GM06990 (cell line): ENCODE data around the gene PWP2.

Experiments used
- DNase-seq: peaks from one replicate; pipeline ENCODE4 v3.0.0-alpha.2; 2011; ENCODE audit not compliant: insufficient read length; ENCODE audit errors: extremely low read depth
- H3K27me3 ChIP-seq: replicated peaks from 2 replicates; pipeline ENCODE4 v1.6.0; 2011; ENCODE audit warnings: low read length; ENCODE audit not compliant: control insufficient read depth, insufficient read depth
- H3K36me3 ChIP-seq: 2 replicates; pipeline ENCODE4 v1.5.1; 2011; ENCODE audit warnings: low read length; ENCODE audit not compliant: control insufficient read depth, insufficient read depth
- H3K4me3 ChIP-seq: replicated peaks from 2 replicates; pipeline ENCODE4 v1.5.1; 2011; ENCODE audit warnings: low read depth, mild to moderate bottlenecking, control low read depth, low read length
- TF ChIP-seq, protein P1 (sequence below): IDR thresholded peaks from 2 replicates; pipeline ENCODE4 v1.5.1; 2011; ENCODE audit warnings: low read length, control low read depth, mild to moderate bottlenecking, inconsistent platforms; ENCODE audit not compliant: insufficient read depth, poor library complexity, severe bottlenecking

Gene PWP2

DNA sequence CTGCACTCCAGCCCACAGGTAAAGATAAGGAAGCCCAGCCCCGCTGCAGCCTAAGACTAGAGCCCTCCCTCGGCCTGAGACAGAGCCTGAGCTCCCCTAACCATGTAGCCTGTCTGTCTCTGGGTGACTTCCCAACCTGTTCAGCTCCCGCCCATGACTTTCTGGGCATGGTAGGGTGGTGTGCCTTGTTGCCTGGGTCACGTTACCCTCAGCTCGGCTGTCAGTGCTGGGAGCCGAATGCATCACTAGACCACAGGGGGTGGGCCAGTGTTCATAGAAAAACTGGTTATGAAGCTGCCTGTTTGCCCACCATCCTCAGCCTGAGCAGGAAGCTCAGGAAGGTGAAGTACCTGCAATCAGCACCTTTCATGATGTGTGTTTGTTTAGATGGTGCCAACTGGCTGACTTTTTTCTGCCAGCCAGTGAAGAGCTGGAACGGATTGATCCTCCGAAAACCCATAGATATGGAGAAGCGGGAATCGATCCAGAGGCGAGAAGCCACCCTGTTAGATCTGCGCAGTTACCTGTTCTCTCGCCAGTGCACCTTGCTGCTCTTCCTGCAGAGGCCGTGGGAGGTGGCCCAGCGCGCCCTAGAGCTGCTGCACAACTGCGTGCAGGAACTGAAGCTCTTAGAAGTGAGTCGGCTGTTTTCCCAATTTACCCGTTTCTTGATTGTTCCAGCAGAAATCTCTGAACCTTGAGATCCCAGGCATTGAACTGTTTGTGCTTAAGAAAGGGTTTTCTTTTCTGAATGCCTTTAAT, 43.9 kb upstream of the PWP2 start:
- H3K4me3 ChIP-seq = no peak overlapping the region
- TF ChIP-seq, protein P1, sequence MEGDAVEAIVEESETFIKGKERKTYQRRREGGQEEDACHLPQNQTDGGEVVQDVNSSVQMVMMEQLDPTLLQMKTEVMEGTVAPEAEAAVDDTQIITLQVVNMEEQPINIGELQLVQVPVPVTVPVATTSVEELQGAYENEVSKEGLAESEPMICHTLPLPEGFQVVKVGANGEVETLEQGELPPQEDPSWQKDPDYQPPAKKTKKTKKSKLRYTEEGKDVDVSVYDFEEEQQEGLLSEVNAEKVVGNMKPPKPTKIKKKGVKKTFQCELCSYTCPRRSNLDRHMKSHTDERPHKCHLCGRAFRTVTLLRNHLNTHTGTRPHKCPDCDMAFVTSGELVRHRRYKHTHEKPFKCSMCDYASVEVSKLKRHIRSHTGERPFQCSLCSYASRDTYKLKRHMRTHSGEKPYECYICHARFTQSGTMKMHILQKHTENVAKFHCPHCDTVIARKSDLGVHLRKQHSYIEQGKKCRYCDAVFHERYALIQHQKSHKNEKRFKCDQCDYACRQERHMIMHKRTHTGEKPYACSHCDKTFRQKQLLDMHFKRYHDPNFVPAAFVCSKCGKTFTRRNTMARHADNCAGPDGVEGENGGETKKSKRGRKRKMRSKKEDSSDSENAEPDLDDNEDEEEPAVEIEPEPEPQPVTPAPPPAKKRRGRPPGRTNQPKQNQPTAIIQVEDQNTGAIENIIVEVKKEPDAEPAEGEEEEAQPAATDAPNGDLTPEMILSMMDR = no peak
- no peak for DNase-seq
- H3K27me3 ChIP-seq = no peaks in the 10 kb centered on the region
- peaks cover 29% of the 10 kb centered on the region for H3K36me3 ChIP-seq

DNA sequence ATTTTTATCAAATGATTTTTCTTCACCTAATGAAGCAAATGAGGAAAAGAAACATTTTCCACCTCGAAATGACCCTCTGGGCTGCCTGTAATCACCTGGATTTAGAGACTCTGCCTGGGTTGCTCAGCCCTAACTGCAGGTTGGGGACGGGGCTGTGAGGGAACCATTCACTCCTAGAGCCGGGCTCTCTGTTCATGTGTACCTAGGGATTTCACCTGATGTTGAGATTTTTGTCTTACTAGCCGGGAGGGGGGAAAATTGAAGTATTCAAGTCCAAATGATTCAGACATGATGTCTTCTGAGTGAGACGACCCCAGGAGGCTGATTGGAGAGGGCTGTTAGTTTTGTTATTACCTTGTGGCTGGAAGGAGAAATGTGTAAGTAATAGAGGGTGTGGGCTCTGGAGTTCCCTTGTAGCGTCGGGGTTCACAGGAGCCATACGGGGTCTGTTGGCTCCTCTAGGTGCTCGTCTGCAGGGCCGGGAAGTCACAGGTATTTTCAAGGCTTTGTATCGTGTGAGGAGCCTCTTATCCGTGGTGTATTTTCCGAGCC, 42.3 kb upstream of the PWP2 start:
- Histone ChIP-seq H3K27me3 (no peaks in the 10 kb centered on the region), H3K36me3 (peaks cover 30% of the 10 kb centered on the region), H3K4me3 (no peak overlapping the region)
- TF ChIP-seq, protein P1 = no peak
- DNase-seq = no peak

DNA sequence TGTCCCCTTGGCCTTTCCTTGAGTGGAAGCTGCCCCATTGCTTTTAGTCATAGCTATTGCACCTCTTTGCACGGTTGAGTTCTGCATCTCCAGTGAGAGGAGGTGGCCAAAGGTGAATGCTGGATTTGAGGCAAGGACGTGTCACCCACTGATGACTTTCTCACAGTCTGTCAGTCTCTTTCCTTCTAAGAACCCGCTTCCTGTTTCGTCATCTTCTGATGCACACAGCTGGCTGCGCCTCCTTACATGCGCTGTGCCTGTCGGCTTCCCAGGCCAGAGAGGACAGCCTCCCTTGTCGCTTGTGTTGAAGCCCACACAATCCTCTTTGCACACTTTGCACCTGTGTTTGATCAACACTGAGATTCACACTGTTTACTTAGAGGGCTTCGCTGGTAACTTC, 41.8 kb upstream of the PWP2 start:
- no peak for DNase-seq
- no peak overlapping the region for H3K4me3 ChIP-seq
- H3K27me3 ChIP-seq = no peaks in the 10 kb centered on the region
- peaks cover 32% of the 10 kb centered on the region for H3K36me3 ChIP-seq
- TF ChIP-seq, protein P1 = no peak

DNA sequence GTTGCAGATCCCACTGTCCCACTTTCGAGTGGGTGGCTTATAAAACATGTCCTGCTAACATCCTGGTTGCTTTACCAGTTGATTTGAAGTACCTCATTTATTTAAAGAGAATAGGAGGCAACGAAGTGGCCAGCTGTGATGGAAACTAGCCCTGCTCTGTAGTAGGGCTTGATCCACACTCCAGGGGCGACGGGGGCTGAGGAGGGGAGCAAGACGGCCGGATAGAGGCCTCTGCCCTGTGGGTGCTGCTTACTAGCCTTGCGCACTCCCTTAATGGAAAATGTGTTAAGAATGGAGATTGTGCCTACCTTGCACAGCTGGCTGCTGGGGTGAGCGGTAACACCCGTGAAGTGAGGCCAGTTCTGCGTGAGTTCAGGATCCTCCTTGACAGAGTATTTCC, 41.1 kb upstream of the PWP2 start:
- no peak overlapping the region for H3K4me3 ChIP-seq
- TF ChIP-seq, protein P1 = no peak
- H3K36me3 ChIP-seq = peaks cover 32% of the 10 kb centered on the region
- H3K27me3 ChIP-seq = no peaks in the 10 kb centered on the region
- no peak for DNase-seq

DNA sequence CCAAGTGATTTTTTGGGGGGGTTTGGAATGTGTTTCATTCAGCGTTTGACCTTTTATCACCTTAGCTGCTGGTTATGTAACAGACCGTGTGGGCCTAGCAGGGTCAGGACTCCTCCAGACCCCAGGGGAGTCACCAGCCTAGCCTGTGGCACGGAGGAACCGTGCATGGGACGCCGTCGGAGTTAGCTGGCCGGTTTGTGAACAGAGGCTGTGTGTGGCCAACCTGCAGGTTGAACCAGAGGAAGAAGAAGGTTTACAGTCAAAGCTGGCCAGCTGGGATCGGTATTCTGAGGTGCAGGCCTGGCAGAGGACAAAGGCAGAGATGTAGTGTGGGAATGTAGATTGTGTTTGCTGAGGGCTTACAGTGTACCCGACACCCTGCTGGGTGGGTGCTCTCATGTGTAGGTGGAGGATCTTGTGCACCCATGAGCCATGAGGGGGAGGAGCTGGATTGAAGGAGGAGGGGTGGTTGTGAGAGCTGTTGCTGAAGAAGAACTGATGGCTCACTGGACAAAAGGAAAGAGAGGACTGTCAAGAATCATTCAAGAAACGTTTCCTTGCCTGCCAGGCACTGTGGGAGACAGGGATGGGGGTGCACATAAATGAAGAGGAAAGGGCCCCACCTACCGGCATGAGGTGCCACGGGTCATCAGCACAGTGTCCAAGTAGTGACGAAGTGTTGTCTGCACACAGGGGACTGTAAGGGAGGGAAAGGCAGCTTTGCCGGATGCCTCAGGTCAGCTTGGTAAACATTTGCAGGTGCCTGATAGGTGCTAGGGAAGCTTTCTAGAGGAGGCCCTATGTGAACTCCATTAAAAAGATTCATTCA, 40.0 kb upstream of the PWP2 start:
- Histone ChIP-seq H3K36me3 (peaks cover 35% of the 10 kb centered on the region), H3K27me3 (no peaks in the 10 kb centered on the region), H3K4me3 (no peak overlapping the region)
- DNase-seq = no peak
- TF ChIP-seq, protein P1 = no peak
